Gastroesophageal sphincter (tissue), 3 donors: ENCODE measurements around the gene DGKK.

Experiments used
- CTCF ChIP-seq, 4 experiments: fragments of 200-600 bp in 2 of 4; fragments of 450-650 bp in 2 of 4; sonication (generic) in 1 of 4; IDR thresholded peaks; one replicate each; pipeline ENCODE4 v1.5.1; 2017 to 2019; ENCODE audit warnings: antibody characterized with exemption in 4 of 4, mild to moderate bottlenecking in 2 of 4, moderate library complexity in 2 of 4
- POLR2A ChIP-seq, 2 donors: fragments of 450-650 bp; IDR thresholded peaks; one replicate each; pipeline ENCODE4 v1.6.1; 2017; ENCODE audit warnings: antibody characterized with exemption in 2 of 2, mild to moderate bottlenecking in 2 of 2, moderate library complexity in 1 of 2

GRCh38 chrX:50471390-50471789, 765 bp upstream of the DGKK start:
- TF ChIP-seq CTCF (IDR thresholded peaks at IDR 0.05) = no peak
- TF ChIP-seq POLR2A (IDR thresholded peaks at IDR 0.05) = no peak
